Hippocampal formation (tissue), 2 donors: Measurements from ENCODE around the gene USP54.
"Not testable (repeated sequence)": the region's sequence is repeated elsewhere in the genome, so short reads cannot be mapped to it uniquely, and the experiment has no call there.

ENCODE experiments used
- DNase-seq, 2 donors: peaks; one replicate each; lab custom pipeline; 2025; lab: John Stamatoyannopoulos, UW

The USP54 gene

GRCh38 chr10:73590881-73591799 lies at the start of gene USP54:
Gene USP54, minus strand, starts transcription at chr10:73591342. Its CDS starts 15,684 bp downstream, at chr10:73575658.
- peak; percentile 32 to 80 for DNase-seq

GRCh38 chr10:73639286-73639685 lies 48.1 kb upstream of the USP54 start:
- DNase-seq, result no peak

GRCh38 chr10:73635781-73636180 lies 44.6 kb upstream of the USP54 start:
- DNase-seq, result no peak

GRCh38 chr10:73634421-73634820 lies 43.3 kb upstream of the USP54 start:
- no peak for DNase-seq

GRCh38 chr10:73629165-73629564 lies 38.0 kb upstream of the USP54 start:
- no peak for DNase-seq

- no peak for DNase-seq
Observed at GRCh38 chr10:73628405-73628804, 37.3 kb upstream of the USP54 start.

GRCh38 chr10:73627300-73627699 lies 36.2 kb upstream of the USP54 start:
- DNase-seq, result no peak

GRCh38 chr10:73625884-73626752 lies 35.0 kb upstream of the USP54 start:
- DNase-seq, result peak; percentile 78 to 93

GRCh38 chr10:73625004-73625883 lies 34.1 kb upstream of the USP54 start:
- peak; percentile 15 to 31 for DNase-seq

- DNase-seq, result no peak
Observed at GRCh38 chr10:73623056-73623455, 31.9 kb upstream of the USP54 start.

GRCh38 chr10:73620974-73621373 lies 29.8 kb upstream of the USP54 start:
- DNase-seq, result not testable (repeated sequence)

- not testable (repeated sequence) for DNase-seq
Observed at GRCh38 chr10:73617143-73617542, 26.0 kb upstream of the USP54 start.

GRCh38 chr10:73614720-73615119 lies 23.6 kb upstream of the USP54 start:
- DNase-seq, result no peak

- DNase-seq, result no peak
Observed at GRCh38 chr10:73609116-73609515, 18.0 kb upstream of the USP54 start.

GRCh38 chr10:73601486-73601921 lies 10.4 kb upstream of the USP54 start:
- no peak for DNase-seq

- no peak for DNase-seq
Observed at GRCh38 chr10:73597346-73597745, 6.2 kb upstream of the USP54 start.

GRCh38 chr10:73593812-73594211 lies 2.7 kb upstream of the USP54 start:
- DNase-seq, result no peak

- DNase-seq, result no peak
Observed at GRCh38 chr10:73593110-73593509, 2.0 kb upstream of the USP54 start.

GRCh38 chr10:73591935-73592699 lies 975 bp upstream of the USP54 start:
- peak; percentile 62 to 86 for DNase-seq

- peak; percentile 69 to 85 for DNase-seq
Observed at GRCh38 chr10:73589563-73590126, 1.5 kb downstream of the USP54 start.
